BJ (cell line): ENCODE results near the gene DOCK1. TPM values are rescaled to one million over a fixed set of nuclear protein-coding genes. Genes with fewer than 3 reads are reported as not detected.

Experiments
- CTCF ChIA-PET: fragments of 350-600 bp; formaldehyde crosslinking; extraction: SDS; loops from one replicate; lab custom pipeline; 2021; ENCODE audit warnings: antibody characterized with exemption, inconsistent platforms; lab: Yijun Ruan, JAX
- POLR2A ChIA-PET: fragments of 300-600 bp; sonication (Branson Sonifier 250); formaldehyde crosslinking; extraction: SDS; loops from one replicate; lab custom pipeline; 2021; ENCODE audit warnings: antibody characterized with exemption; lab: Charles Lee
- DNase-seq: peaks from one replicate; pipeline ENCODE4 v3.0.0-alpha.2; 2011; ENCODE audit warnings: low read depth
- H3K27me3 ChIP-seq: 2 replicates; pipeline ENCODE4 v1.6.0; 2011; ENCODE audit warnings: low read length; ENCODE audit not compliant: control insufficient read depth, insufficient read depth
- H3K36me3 ChIP-seq: 2 replicates; pipeline ENCODE4 v1.5.1; 2011; ENCODE audit warnings: low read length; ENCODE audit not compliant: control insufficient read depth, insufficient read depth
- H3K4me3 ChIP-seq: 2 replicates; pipeline ENCODE4 v1.5.1; 2011; ENCODE audit warnings: low read depth, mild to moderate bottlenecking, control low read depth, low read length
- CTCF ChIP-seq: IDR thresholded peaks from 2 replicates; pipeline ENCODE4 v1.5.1; 2011; ENCODE audit warnings: low read depth, mild to moderate bottlenecking, control low read depth, inconsistent platforms, low read length, moderate library complexity; ENCODE audit not compliant: insufficient read depth
- polyA plus RNA-seq: library from polyadenylated mRNA; depleted of rRNA; stranded (reverse); fragments of >200 nt; gene quantifications from 2 replicates; pipeline ENCODE4 v1.2.3, GENCODE V29; 2011

The DOCK1 gene
- polyA plus RNA-seq, 1 experiment: 20.0 TPM

- Histone ChIP-seq H3K36me3 (peaks cover 16% of the 10 kb centered on the region), H3K27me3 (no peaks in the 10 kb centered on the region), H3K4me3 (no peak overlapping the region)
- TF ChIP-seq CTCF: no peak
- ChIA-PET POLR2A (no interaction called here), CTCF (no interaction called here)
- no peak for DNase-seq
Measured at GRCh38 chr10:127440371-127440770, 535.1 kb downstream of the DOCK1 start.

- no peak for TF ChIP-seq CTCF
- Histone ChIP-seq H3K4me3 (no peak overlapping the region), H3K27me3 (no peaks in the 10 kb centered on the region), H3K36me3 (peaks cover 17% of the 10 kb centered on the region)
- no peak for DNase-seq
- ChIA-PET POLR2A (no interaction called here), CTCF (no interaction called here)
Measured at GRCh38 chr10:127441350-127442219, 536.4 kb downstream of the DOCK1 start.

- TF ChIP-seq CTCF: no peak
- ChIA-PET POLR2A (no interaction called here), CTCF (no interaction called here)
- Histone ChIP-seq H3K36me3 (peaks cover 18% of the 10 kb centered on the region), H3K27me3 (no peaks in the 10 kb centered on the region), H3K4me3 (no peak overlapping the region)
- DNase-seq: no peak
Measured at GRCh38 chr10:127442220-127442525, 536.9 kb downstream of the DOCK1 start.

- Histone ChIP-seq H3K36me3 (peaks cover 24% of the 10 kb centered on the region), H3K27me3 (no peaks in the 10 kb centered on the region), H3K4me3 (no peak overlapping the region)
- TF ChIP-seq CTCF: no peak
- POLR2A ChIA-PET: no interaction called here
- CTCF ChIA-PET: no interaction called here
- DNase-seq: no peak
Measured at GRCh38 chr10:127444155-127444554, 538.9 kb downstream of the DOCK1 start.

GRCh38 chr10:127447197-127447596 lies 542.0 kb downstream of the DOCK1 start:
- peaks cover 24% of the 10 kb centered on the region for H3K36me3 ChIP-seq
- TF ChIP-seq CTCF: no peak
- no peak overlapping the region for H3K4me3 ChIP-seq
- no peaks in the 10 kb centered on the region for H3K27me3 ChIP-seq
- no peak for DNase-seq
- POLR2A ChIA-PET: no interaction called here
- CTCF ChIA-PET: interaction anchor here (1.3 kb wide), 1 partner anchor 85 kb away, joined by 3 read pairs; no protein-coding TSS in a partner anchor
